ENCODE measurements around the gene CDKN2B. TPM values are rescaled to one million over a fixed set of nuclear protein-coding genes. Genes with fewer than 3 reads are reported as not detected.

The CDKN2B gene
- total and polyA plus RNA-seq, 2 of the 4 experiments (the other 2 are of a cell fraction) = 3.6 to 8.2 TPM

DNA sequence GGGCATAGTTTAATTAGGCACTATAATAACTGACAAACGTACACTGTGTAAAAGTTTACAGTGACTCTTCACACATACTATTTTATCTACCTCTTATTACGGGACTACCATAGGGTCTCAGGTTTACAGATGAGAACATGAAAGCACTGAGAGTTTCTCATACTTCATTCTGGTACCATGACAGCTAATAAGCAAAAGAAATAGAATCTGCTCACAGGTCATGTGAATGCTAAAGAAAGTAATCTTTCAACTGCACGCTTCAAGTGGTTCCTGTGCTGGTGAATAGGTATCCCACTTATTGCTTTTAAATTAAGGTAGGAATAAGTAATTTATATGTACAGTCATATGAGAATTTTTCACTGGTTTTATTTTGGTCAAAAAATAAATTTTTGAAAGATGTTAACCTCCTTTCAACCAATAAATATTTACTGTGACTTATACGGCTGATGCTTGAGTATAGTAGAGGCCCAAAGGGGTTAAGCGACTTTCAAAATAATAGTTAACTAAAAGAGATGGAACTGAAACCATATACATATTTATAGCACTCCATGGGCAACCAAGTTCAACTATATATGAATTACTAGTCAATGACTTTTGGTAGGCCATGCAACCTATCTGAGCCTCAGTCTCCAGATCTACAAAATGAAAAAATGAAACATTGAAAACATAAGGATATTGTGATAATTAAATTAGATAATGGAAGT is 23.0 kb downstream of the CDKN2B start (continued):
- TF ChIP-seq, protein P1, sequence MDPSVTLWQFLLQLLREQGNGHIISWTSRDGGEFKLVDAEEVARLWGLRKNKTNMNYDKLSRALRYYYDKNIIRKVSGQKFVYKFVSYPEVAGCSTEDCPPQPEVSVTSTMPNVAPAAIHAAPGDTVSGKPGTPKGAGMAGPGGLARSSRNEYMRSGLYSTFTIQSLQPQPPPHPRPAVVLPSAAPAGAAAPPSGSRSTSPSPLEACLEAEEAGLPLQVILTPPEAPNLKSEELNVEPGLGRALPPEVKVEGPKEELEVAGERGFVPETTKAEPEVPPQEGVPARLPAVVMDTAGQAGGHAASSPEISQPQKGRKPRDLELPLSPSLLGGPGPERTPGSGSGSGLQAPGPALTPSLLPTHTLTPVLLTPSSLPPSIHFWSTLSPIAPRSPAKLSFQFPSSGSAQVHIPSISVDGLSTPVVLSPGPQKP (IDR thresholded peaks at IDR 0.05; ENCODE audit: borderline replicate concordance, low read depth, low read length) = no peak

DNA sequence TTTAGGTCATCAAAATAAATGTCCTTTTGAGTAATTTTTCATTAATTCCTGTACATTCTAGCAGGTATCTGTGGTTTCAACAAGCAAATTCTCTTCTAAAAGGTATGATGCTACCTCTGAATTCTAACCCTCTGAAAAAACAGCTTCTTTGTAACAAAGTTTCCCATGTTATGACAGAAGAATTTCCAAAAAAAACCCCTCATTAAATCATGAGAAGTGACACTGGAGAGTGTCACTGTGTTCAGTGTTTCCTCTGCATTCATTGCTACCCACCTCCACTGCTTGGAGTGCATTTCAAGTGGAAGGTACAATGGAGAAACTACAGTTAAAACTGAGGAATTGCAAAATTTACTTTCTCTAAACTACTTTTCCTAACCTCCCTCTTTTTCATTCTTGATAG is 25.0 kb downstream of the CDKN2B start:
- Histone ChIP-seq H3K27me3 (ENCODE audit: control insufficient read depth, insufficient read depth, low read length) (peaks cover 4% of the 10 kb centered on the region), H2BK20ac (ENCODE audit: low read depth, low read length) (no peak overlapping the region), H4K5ac (ENCODE audit: low read depth, low read length) (no peak overlapping the region), H2BK15ac (ENCODE audit: low read depth, low read length) (no peak overlapping the region), H2BK5ac (ENCODE audit: low read depth, low read length, poor library complexity, severe bottlenecking) (no peak overlapping the region), H4K20me1 (ENCODE audit: insufficient read depth, low read length) (no peaks in the 10 kb centered on the region), H3K18ac (ENCODE audit: low read depth, low read length) (no peak overlapping the region), H2AK9ac (replicated peaks; ENCODE audit: low read depth, low read length, poor library complexity) (no peak overlapping the region), H4K91ac (ENCODE audit: insufficient read depth, low read depth, low read length) (no peak overlapping the region), H3K27ac (ENCODE audit: insufficient read depth, low read length) (no peak overlapping the region), H3K4me1 (ENCODE audit: control insufficient read depth, insufficient read depth, low read length) (peaks cover 2% of the 10 kb centered on the region; the same call in 1 of the 2 replicates), H3K23ac (ENCODE audit: low read depth, low read length) (no peak overlapping the region), H2BK120ac (ENCODE audit: low read depth, low read length) (no peak overlapping the region), H4K8ac (ENCODE audit: low read depth in 2 of 2, low read length in 2 of 2) (no peak overlapping the region), H3K79me1 (ENCODE audit: low read depth in 1 of 2, low read length in 2 of 2) (peaks cover 0 to 3% of the 10 kb centered on the region in 2 experiments; a peak in 1 of 4 replicates), H3K56ac (ENCODE audit: extremely low read depth, insufficient read depth, low read length) (no peak overlapping the region), H3K4me3 (ENCODE audit: insufficient read depth, low read depth, low read length) (no peak overlapping the region), H2AK5ac (ENCODE audit: low read depth, low read length) (no peak overlapping the region), H3K9me1 (ENCODE audit: insufficient read depth, low read length) (no peaks in the 10 kb centered on the region), H3K9ac (ENCODE audit: low read depth, low read length) (no peak overlapping the region), H3K36me3 (ENCODE audit: control insufficient read depth, insufficient read depth, low read length) (no peaks in the 10 kb centered on the region), H3K14ac (replicated peaks; ENCODE audit: low read depth, low read length) (no peak overlapping the region), H3K4ac (ENCODE audit: low read depth, low read length) (no peak overlapping the region), H3K9me3 (ENCODE audit: control insufficient read depth, insufficient read depth, low read length) (no peaks in the 10 kb centered on the region), H2AFZ (replicated peaks; ENCODE audit: low read length, poor library complexity) (no peak overlapping the region), H3K4me2 (ENCODE audit: low read depth, low read length) (no peak overlapping the region)
- BruUV-seq (replicated peaks) = no TSS peak
- intact Hi-C loops (cut with micrococcal nuclease) = no loop called here
- in situ Hi-C loops (cut with MboI; ENCODE audit: low sequenced_read_pairs) = loop anchor here (25.0 kb wide), 1 partner anchor 397 kb away; no protein-coding TSS in a partner anchor
- dilution Hi-C loops (cut with HindIII; ENCODE audit: low sequenced_read_pairs, unreplicated experiment) = no loop called here
- ChIA-PET POLR2A (ENCODE audit: unreplicated experiment) (no interaction called here), CTCF (no interaction called here)
- ATAC-seq (ENCODE audit: low read depth) (no peak), DNase-seq (no peak)
- TF ChIP-seq POLR2A (IDR thresholded peaks at IDR 0.05; ENCODE audit: low read depth, low read length) = no peak
- TF ChIP-seq RAD21 (IDR thresholded peaks at IDR 0.05; ENCODE audit: low read length) = no peak
- no peak for TF ChIP-seq MAZ (IDR thresholded peaks at IDR 0.05; ENCODE audit: borderline replicate concordance, low read depth, low read length)
- no peak for TF ChIP-seq NFE2L2 (IDR thresholded peaks at IDR 0.05; ENCODE audit: low read depth, low read length)
- no peak for TF ChIP-seq MAFK (IDR thresholded peaks at IDR 0.05; ENCODE audit: low read depth, low read length)
- TF ChIP-seq RFX5 (IDR thresholded peaks at IDR 0.05; ENCODE audit: low read depth, low read length) = no peak
- no peak for TF ChIP-seq BHLHE40 (IDR thresholded peaks at IDR 0.05; ENCODE audit: low read depth, low read length)
- TF ChIP-seq, protein P2, sequence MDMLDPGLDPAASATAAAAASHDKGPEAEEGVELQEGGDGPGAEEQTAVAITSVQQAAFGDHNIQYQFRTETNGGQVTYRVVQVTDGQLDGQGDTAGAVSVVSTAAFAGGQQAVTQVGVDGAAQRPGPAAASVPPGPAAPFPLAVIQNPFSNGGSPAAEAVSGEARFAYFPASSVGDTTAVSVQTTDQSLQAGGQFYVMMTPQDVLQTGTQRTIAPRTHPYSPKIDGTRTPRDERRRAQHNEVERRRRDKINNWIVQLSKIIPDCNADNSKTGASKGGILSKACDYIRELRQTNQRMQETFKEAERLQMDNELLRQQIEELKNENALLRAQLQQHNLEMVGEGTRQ (IDR thresholded peaks at IDR 0.05; ENCODE audit: low read depth, low read length) = no peak
- TF ChIP-seq, protein P1 (IDR thresholded peaks at IDR 0.05; ENCODE audit: borderline replicate concordance, low read depth, low read length) = no peak
- no peak for TF ChIP-seq MXI1 (IDR thresholded peaks at IDR 0.05; ENCODE audit: borderline replicate concordance, low read depth, low read length)
- TF ChIP-seq FOS (IDR thresholded peaks at IDR 0.05; ENCODE audit: low read depth, low read length) = no peak
- TF ChIP-seq RCOR1 (IDR thresholded peaks at IDR 0.05; ENCODE audit: insufficient replicate concordance, low read length) = no peak
- no peak for TF ChIP-seq SMC3 (IDR thresholded peaks at IDR 0.05; ENCODE audit: low read depth, low read length)
- no peak for TF ChIP-seq CEBPB (IDR thresholded peaks at IDR 0.05; ENCODE audit: low read depth, low read length)

Measured in IMR-90 (cell line).